Right renal pelvis (tissue), 4 donors: ENCODE measurements around the gene PRM3. TPM values are rescaled to one million over a fixed set of nuclear protein-coding genes. Genes with fewer than 3 reads are reported as not detected.

Experiments used
- DNase-seq, 4 donors: peaks; one replicate each; pipeline ENCODE4 v3.0.0-alpha.2; 2013; ENCODE audit warnings: low read depth in 4 of 4, low spot score in 3 of 4, missing footprints in 1 of 4
- polyA plus RNA-seq, 4 donors: library from polyadenylated mRNA; unstranded; fragments of 120-200 nt; gene quantifications; one replicate each; pipeline ENCODE4 v1.2.1, GENCODE V29; 2013; ENCODE audit not compliant: insufficient read length in 4 of 4

PRM3 gene
- polyA plus RNA-seq, 4 donors: not detected

DNA sequence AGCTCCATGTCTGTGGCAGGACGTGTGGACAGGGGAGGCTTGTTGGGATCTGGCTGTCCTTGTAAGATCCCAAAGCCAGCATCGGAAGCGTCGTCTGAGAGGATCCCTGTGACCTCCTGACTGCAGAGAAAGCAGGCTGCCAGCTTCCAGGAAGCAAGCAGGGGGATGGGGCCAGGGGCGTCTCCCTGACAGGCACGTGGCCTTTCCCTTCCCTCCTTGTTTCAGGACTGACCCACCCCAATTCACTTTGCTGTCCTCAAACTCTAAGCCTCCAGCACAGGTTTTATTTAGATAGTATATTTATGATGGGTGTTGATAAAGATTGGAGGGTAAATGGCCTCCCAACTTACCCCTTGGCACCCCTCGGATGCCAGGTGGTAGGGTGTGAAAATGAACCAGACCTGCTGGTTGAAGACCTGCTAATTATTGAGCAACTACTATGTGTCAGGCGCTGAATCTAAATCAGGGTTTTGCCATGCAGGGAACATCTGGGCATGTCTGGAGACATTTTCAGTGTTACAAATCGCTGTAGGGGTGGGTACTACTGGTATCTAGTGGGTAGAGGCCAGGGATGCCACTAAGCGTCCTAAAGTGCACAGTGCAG, 42.0 kb downstream of the PRM3 start:
- DNase-seq: no peak

DNA sequence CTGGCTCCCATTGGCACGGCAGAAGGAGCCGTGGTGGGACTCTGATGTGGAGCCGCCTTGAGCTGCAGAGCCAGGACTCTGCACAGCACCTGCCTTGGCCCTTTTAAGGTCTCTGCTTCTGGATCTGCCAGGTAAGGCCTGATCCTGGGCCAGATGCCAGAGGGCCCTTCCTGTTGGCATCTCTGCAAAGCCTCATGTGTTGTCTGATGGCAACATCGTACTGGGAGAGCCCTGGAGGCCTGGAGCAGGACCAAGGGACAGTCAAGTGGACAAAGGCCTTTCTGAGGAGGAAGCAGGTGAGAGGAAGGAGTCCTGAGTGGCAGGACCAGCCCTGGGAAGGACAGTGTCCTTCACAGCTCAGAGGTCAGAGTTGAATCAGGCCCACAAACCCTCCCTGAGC, 43.5 kb downstream of the PRM3 start:
- DNase-seq: no peak

DNA sequence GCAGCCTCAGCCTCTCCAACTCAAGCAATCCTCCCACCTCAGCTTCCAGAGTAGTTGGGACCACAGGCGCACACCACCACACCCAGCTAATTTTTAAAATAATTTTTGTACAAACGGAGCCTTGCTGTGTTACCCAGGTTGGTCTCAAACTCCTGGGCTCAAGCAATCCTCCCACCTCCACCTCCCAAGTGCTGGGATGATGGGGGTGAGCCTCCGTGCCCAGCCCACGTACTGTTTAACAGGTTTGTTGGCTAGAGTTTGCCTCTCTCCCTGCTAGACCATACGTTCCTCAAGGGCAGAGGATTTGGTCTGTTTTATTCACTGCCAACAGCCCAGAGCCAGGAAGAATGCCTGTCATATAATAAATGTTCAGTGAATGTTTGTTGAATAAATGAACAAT, 44.0 kb downstream of the PRM3 start:
- DNase-seq: no peak

DNA sequence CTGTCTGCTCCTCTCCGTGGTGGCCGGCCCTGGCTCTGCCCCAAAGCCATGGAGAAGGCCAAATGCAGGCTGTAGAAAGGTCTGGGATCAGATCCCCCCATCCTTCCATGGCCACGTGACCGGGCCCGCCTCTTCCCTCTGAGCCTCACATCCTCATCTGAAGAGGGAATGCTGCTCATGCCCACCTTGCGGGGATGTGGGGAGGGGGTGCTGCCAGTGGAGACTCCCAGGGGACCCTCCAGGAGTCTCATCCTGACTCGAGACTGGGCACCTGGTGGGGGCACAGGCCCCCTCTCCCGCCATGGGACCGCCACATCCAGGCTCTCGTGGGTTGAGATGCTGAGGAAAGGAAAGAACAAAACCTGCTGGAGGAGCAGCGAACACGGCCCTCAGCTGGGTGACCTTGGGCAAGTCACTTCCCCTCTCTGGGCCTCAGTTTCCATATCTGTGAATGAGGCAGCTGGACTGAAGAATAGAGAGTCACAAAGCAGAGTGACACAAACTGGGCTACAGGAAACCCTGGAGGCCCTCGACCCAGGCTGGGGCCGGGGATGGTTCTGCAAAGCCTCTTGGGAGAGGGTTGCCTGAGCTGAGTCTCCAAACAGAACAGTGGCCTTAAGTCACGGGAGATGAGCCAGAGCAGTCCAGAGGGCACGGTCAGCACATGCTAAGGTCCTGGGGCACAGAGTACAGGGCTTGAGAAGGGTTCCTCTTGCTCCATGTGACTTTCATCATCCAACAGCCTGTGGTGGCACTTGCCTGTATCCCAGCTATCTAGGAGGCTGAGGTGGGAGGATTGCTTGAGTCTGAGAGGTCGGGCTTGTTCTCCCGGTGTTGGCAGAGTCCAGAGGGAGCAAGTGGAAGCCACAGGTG, 47.5 kb downstream of the PRM3 start:
- DNase-seq: no peak

DNA sequence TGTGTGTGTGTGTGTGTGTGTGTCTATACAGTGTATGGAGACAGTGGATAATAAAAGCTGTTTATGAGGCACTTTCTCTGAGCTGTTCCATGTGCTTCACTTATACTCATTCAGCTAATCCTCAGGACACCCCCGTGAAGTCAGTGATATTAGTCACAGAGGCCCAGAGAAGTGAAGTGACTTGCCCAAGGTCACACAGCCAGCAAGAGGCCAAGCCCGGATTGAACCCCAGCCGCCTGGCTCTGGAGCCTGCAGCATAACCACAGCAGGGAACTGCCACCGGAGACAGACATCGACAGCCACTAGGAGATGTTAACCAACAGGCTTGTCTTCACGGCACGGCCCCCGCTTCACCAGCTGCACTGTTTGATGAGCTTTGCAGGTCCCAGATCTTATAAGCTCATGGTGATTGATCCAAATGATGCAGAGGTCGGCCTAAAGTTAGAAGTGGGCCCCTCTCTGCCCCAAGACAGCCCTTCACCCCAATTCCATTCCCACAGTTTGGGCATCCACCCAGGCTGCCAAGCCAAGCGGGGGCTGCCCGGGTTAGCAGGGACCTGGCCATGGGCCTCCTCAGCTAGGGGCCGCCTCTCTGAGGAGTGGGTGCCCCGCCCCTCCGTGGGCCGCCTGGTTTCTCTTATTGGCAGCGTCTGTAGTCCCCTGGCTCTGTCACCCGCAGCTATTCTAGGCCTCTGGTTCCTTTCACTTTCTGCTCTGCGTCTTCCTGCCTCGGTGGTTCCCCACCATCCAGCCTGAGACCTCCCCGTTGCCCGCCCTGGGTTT, 48.3 kb downstream of the PRM3 start:
- no peak for DNase-seq

DNA sequence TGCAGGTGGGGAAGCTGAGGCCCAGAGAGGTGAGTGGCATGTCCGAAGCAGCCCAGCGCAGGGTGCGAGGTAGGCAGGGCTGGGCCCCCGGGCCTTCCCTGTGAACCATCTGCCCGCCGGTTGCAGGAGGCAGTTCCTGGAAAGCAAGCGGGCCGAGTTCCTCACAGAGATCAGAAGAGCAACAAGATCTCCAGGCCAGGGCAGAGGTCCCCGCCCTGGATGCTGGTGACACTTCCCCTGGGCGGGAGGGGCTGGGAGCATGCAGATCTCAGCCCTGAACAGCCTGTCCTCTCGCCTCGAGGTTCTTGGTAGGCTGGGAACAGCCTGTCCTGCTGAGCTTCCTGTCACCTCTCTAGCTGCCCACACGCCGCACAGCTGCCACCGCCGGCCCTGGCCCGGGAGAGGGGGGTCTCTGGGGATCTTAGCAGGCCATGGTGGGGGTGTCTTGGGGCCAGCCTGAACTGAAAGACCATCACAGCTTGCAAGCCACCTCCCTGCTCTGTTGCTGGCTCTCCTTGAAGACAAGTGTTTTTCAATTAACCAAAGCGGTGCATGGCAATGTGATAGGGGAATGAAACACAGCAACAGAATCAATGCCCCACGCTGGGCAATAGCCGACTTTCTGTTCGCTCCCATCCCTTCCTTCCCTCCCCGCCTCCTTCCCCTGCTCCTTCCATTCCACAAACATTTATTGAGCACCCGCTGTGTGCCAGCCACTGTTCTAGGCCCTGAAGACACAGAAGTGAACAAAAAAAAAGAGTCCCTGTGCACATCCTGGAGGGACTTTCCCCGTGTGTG, 49.1 kb downstream of the PRM3 start:
- no peak for DNase-seq

Other genes starting within 250 kb of the PRM3 start
- 1 to 10 TPM; 5.7 to 8.0 (median 6.4) TPM for gene SOCS1, start 17.4 kb downstream of the PRM3 start, polyA plus RNA-seq
- gene TNP2, start 4.3 kb downstream of the PRM3 start, polyA plus RNA-seq: not detected
- not detected for gene PRM2, start 2.9 kb upstream of the PRM3 start, polyA plus RNA-seq
- not detected for gene PRM1, start 7.7 kb upstream of the PRM3 start, polyA plus RNA-seq
- 10 to 100 TPM; 23.7 to 36.6 (median 28.0) TPM for gene RMI2, start 71.8 kb upstream of the PRM3 start, polyA plus RNA-seq